HG03196 (cell line): Measurements from ENCODE around the gene VWA5B2.
A peak's percentile ranks its signal among the peaks of the same experiment; 100 is the strongest.

Experiments
- ATAC-seq: cut with Tn5 transposase; IDR thresholded peaks from one replicate; pipeline ENCODE4 v1.9.1; 2021; ENCODE audit not compliant: unreplicated experiment

The VWA5B2 gene

DNA sequence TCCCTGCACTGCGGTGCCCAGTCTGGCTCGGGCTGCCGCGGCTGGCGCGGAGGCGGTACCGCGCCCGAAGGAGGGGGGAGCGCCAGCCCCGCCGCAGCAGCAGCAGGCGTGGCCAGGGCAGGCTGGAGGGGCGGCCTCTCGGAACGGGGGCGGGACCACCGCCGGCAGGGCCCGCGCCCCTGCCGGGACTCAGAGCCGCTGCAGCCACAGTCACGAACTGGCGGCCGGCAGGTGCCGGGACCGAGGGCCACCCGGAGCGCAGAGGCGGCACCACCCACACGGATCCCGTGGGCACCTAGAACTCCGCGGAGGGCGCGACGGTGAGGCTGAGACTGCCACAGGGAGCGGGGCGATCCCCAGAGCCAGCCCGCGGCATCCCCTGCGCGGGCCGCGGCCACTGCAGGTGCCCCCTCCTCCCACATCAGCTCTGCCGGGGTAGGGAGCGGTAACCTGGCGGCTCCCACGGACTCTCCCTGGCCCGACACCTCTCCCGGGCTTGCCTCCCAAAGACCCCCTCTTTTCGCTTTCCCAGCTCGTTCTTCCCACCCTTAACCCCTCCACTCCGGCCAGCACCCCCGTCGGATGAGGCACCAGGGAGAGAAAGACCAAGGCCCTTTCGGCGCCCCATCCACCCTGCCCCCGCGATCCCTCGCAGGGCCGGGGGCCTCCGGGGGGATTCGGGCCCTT is at the start of gene VWA5B2:
Gene VWA5B2, plus strand, starts transcription at position 192 of the 687 bp plus-strand sequence. CDS start 944 bp downstream, outside the sequence.
- peak; percentile 52 for ATAC-seq

DNA sequence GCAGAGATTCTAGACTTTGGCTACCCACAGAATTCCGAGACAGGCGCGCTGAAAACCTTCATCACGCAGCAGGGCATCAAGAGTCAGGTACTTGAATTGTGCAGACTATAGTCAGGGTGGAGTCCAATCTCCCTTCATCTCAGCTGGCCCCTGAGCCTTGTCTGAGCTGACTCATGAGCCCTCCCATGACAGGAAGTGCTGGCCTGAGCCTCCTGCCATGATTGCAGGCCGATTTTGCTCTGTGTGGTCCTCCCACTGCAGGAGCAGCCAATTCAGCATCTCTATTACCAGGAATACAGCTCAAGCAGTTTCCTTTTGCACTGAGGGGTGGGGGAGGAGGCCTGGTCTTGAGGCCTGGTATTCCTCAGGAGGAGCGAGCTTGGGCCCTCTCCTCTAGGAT is 49.2 kb upstream of the VWA5B2 start:
- ATAC-seq, result no peak

DNA sequence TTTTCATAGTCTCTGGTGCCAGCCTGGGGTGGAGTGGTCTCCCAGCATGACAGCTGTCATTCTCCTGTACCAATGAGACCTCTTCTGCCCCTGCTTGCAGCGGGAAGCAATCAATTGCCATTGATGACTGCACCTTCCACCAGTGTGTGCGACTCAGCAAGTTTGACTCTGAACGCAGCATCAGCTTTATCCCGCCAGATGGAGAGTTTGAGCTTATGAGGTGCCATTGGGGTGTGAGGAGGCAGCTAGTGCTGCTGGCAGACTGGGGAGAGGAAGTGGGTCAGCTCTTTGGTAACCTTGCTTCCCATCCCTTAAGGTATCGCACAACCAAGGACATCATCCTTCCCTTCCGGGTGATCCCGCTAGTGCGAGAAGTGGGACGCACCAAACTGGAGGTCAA is 47.8 kb upstream of the VWA5B2 start:
- ATAC-seq, result no peak

GRCh38 chr3:184183679-184184078 is 45.7 kb upstream of the VWA5B2 start:
- no peak for ATAC-seq

- ATAC-seq, result no peak
Observed at GRCh38 chr3:184184546-184185230, 44.7 kb upstream of the VWA5B2 start.

DNA sequence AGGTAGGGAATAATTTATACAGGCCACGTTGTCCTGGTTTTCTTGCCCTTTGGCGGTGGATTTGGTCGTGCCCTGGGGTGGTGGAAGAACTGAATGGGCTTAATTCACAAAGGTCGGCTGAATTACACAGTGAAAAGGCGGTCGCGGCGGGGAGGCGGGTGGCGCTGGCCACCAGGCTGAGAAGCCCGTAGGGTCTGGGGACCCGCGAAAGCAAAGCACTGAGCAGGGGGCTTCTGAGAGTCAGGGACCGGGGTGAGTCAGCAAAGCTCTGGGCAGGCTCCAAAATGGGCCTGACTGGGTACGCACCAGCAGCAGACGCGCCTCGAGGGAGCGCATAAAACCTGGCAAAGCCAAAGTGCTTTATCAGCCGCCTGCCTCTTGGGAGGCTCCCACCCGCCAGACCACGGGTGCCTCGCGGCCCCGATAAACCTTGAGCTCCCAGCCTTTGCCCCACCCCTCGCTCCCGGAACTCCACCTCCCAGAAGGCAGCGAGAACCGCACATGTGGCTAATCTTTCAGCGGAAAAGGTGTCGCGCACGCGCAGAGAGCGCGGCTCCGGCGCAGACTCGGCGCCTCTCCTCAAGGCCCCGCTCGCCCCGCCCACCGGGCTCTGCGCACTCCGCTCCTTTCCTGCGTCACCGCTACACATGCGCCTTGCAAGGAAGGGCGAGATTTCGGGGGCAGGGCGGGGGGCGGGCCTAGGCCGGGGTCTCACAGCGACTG is 43.8 kb upstream of the VWA5B2 start:
- peak; percentile 89 for ATAC-seq

GRCh38 chr3:184186184-184186901 is 43.0 kb upstream of the VWA5B2 start, which contains the start of gene ABCF3:
TSS of gene ABCF3 (plus strand) at chr3:184186199. CDS start at chr3:184186208, 9 bp downstream.
- ATAC-seq, result peak; percentile 15

- ATAC-seq, result no peak
Observed at GRCh38 chr3:184186902-184187207, 42.5 kb upstream of the VWA5B2 start.

DNA sequence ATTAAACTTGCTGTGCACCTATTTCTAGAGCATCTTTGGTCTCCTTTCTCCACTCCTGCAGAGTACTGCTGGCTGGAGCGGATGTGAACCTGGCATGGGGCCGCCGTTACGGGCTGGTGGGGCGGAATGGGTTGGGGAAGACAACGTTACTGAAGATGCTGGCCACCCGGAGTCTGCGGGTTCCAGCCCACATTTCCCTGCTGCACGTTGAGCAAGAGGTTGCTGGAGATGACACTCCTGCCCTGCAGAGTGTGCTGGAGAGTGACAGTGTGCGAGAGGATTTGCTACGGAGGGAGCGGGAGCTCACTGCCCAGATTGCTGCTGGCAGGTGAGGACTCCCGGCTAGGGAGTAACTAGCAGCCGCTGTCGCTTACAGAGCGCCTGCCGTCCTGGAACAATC is 41.3 kb upstream of the VWA5B2 start:
- no peak for ATAC-seq

- ATAC-seq, result no peak
Observed at GRCh38 chr3:184189421-184189820, 40.0 kb upstream of the VWA5B2 start.

DNA sequence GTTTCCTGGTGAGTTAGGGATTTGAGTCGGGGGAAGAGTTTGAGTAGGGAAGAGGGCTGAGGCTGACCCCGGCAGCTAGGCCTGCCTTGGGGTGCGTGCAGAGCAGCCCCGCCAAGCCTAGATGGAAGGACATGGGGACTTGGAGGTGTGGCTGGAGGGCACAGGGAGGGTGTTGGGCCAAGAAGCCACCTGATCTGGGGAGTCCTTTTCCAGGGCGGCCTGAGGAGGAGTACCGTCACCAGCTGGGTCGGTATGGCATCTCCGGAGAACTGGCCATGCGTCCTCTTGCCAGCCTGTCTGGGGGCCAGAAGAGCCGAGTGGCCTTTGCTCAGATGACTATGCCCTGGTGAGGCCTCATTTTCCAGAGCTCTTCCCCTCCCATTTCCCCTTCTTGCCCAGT is 36.5 kb upstream of the VWA5B2 start:
- ATAC-seq, result no peak

- no peak for ATAC-seq
Observed at GRCh38 chr3:184193991-184194539, 35.3 kb upstream of the VWA5B2 start.

DNA sequence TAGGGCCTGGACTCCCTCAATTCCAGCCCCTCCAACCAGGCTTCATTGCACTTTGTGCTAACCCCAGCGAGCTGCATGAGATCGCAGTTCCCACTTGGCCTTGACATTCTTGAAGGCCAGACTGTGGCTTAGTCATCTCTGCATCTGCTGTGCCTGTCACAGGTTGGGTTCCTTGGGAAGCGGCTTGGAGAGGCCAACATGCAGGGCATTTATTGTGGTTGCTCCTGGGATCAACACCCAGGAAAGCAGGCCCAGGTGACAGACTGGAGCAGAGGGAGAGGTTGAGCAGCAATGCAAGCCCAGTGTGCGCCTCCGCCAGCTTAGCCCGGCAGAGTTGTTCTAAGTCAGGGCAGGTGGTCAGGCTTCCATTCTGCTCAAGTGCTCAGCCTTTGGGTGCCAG is 32.8 kb upstream of the VWA5B2 start:
- ATAC-seq, result no peak

GRCh38 chr3:184198509-184198908 is 30.9 kb upstream of the VWA5B2 start:
- no peak for ATAC-seq

DNA sequence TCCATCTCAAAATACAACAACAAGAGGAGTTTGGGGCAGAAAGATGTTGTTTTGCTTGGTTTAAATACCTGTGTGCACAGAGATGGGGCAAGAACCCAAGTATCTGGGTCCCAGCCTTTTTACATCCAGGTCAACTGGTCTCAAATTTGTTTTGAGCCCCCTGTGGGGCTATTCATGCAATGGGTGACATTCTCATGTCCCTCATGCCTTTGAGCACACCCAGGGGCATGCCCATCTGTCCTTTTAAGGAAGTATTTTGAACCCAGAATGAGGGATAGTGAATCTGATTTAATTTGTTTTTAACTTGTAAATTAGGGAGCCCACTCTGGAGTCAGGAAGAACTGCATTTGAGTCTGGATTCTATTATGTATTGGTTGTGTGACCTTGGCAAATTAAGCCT is 28.6 kb upstream of the VWA5B2 start:
- no peak for ATAC-seq

GRCh38 chr3:184203526-184203925 is 25.9 kb upstream of the VWA5B2 start:
- ATAC-seq, result no peak

GRCh38 chr3:184209146-184209923 is 20.1 kb upstream of the VWA5B2 start:
- no peak for ATAC-seq

GRCh38 chr3:184211297-184211696 is 18.1 kb upstream of the VWA5B2 start:
- ATAC-seq, result no peak

DNA sequence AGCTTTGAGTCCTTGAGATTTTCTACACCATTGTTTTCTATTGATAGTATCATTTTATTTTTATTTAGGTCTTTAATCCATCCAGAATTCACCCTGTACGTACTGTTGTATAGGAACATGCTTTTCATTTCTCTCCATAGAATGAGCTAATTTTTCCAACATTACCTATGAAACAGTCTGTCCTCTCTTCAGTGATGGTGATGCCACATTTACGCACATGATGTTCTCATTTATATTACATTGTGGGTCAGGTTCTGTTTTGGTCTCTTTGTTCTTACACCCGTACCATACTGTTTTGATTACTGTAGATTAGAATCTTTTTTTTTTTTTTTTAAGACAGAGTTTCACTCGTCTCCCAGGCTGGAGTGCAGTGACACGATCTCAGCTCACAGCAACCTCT is 17.7 kb upstream of the VWA5B2 start:
- ATAC-seq, result no peak

GRCh38 chr3:184218814-184219213 is 10.6 kb upstream of the VWA5B2 start:
- no peak for ATAC-seq
